Esophagus (tissue), 2 donors: ENCODE results near the gene IARS2. TPM values are rescaled to one million over a fixed set of nuclear protein-coding genes. Genes with fewer than 3 reads are reported as not detected.

ENCODE experiments used
- H3K27ac ChIP-seq, 2 donors: one replicate each; pipeline ENCODE4 v1.5.1; 2013; ENCODE audit warnings: low read depth in 2 of 2, mild to moderate bottlenecking in 2 of 2, inconsistent platforms in 1 of 2, low read length in 1 of 2, moderate library complexity in 1 of 2
- H3K27me3 ChIP-seq, 2 donors: one replicate each; pipeline ENCODE4 v1.6.1; 2013; ENCODE audit warnings: low read length in 2 of 2, control low read depth in 1 of 2, mild to moderate bottlenecking in 1 of 2; ENCODE audit not compliant: insufficient read depth in 2 of 2, control insufficient read depth in 1 of 2
- H3K36me3 ChIP-seq, 2 donors: one replicate each; pipeline ENCODE4 v1.6.1; 2013; ENCODE audit warnings: low read length in 1 of 2; ENCODE audit not compliant: control insufficient read depth in 2 of 2, insufficient read depth in 2 of 2
- H3K4me1 ChIP-seq, 2 donors: one replicate each; pipeline ENCODE4 v1.6.1; 2013; ENCODE audit warnings: low read length in 1 of 2; ENCODE audit not compliant: control insufficient read depth in 2 of 2, insufficient read depth in 2 of 2
- H3K4me3 ChIP-seq, 2 donors: one replicate each; pipeline ENCODE4 v1.5.1; 2013; ENCODE audit warnings: low read length in 2 of 2, mild to moderate bottlenecking in 2 of 2, low read depth in 1 of 2, moderate library complexity in 1 of 2
- H3K9me3 ChIP-seq, 2 donors: one replicate each; pipeline ENCODE4 v1.6.1; 2013; ENCODE audit warnings: mild to moderate bottlenecking in 2 of 2, low read depth in 1 of 2, low read length in 1 of 2, moderate library complexity in 1 of 2; ENCODE audit not compliant: control insufficient read depth in 2 of 2, insufficient read depth in 1 of 2
- WGBS, 2 donors: extraction: QIAGEN DNeasy Blood & Tissue Kit; methylation state at CpG; one replicate each; pipeline ENCODE4 v1.1.7; 2013; 5-methylcytosine and 5-hydroxymethylcytosine counted together
- polyA plus RNA-seq, 2 donors: library from polyadenylated mRNA; stranded (reverse); fragments of 200-250 nt; gene quantifications; one replicate each; pipeline ENCODE4 v1.2.3, GENCODE V29; 2013
- donor health status: healthy with polysubstance abuse.
- donor health status: Bipolar disorder and iron deficiency.

IARS2 gene
- polyA plus RNA-seq, 2 donors = 12.2 to 39.6 TPM

DNA sequence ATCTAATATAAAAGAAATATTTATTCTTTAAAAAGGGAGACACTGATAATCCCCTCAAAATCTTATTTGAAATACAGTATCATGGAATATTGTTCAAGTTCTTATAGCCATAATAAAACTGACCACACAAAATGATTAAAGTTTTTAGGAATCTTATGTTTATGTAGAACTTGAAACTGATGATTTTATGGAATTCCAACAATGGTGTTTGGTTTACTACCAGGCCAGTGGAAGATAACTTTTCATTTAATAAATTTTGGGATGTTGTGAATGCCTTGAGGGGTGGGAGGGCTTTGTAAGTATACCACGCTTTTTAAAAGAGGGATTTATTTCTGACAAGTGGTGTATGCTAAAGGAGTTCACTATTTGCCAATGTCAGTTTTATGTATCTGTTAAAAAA is 90.6 kb downstream of the IARS2 start:
- Histone ChIP-seq H3K27me3 (no peaks in the 10 kb centered on the region), H3K36me3 (peaks cover 2 to 7% of the 10 kb centered on the region in 2 donors), H3K27ac (no peak overlapping the region), H3K4me3 (no peak overlapping the region), H3K4me1 (no peaks in the 10 kb centered on the region), H3K9me3 (no peaks in the 10 kb centered on the region)
- 58 to 82% methylated on average over 1 of the region's 1 CpG for WGBS, 2 donors

DNA sequence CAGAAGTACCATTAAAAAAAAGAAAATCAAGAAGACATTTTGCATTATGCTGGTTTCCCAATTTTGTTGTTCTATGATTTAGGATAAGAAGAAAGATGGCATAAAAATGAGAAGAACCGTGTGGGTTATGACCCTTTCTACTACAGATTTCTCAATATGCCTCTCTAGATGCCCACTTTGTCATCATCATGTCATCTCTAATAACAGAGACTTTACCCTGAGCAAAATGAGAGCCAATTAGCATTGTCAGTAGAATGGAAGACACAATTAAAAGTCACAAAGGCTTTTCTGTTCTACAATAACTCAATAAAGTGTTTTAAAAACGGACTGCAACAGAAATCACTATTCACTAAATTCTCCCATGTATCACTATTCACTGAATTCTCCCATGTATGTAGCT is 92.8 kb downstream of the IARS2 start:
- WGBS, 2 donors = 90 to 92% methylated on average over 2 of the region's 2 CpGs
- peaks cover under 1 to 5% of the 10 kb centered on the region in 2 donors for H3K36me3 ChIP-seq
- no peaks in the 10 kb centered on the region for H3K9me3 ChIP-seq
- no peak overlapping the region for H3K27ac ChIP-seq
- H3K4me3 ChIP-seq = no peak overlapping the region
- H3K27me3 ChIP-seq = no peaks in the 10 kb centered on the region
- no peaks in the 10 kb centered on the region for H3K4me1 ChIP-seq

DNA sequence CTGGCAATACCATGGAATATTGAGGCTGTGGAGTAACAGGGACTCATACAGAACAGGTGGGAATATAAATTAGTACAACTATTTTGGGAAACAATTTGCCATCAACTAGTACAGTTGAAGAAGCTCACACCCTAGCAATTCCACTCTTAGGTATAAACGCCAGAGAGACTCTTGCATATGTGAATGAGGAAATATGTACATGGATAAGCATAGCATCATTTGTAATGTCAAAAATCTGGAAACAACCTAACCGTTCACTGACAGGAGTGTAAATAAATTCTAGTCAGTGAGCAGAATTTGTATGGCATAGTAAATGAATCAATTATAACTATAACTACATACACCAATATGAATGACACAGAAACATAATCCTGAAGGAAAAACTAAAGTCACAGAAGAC is 94.6 kb downstream of the IARS2 start:
- H3K27me3 ChIP-seq = no peaks in the 10 kb centered on the region
- no peak overlapping the region for H3K27ac ChIP-seq
- H3K4me1 ChIP-seq = no peaks in the 10 kb centered on the region
- H3K36me3 ChIP-seq = peaks cover 3 to 14% of the 10 kb centered on the region in 2 donors
- H3K4me3 ChIP-seq = no peak overlapping the region
- WGBS, 2 donors = 83 to 91% methylated on average over 2 of the region's 2 CpGs
- H3K9me3 ChIP-seq = no peaks in the 10 kb centered on the region

DNA sequence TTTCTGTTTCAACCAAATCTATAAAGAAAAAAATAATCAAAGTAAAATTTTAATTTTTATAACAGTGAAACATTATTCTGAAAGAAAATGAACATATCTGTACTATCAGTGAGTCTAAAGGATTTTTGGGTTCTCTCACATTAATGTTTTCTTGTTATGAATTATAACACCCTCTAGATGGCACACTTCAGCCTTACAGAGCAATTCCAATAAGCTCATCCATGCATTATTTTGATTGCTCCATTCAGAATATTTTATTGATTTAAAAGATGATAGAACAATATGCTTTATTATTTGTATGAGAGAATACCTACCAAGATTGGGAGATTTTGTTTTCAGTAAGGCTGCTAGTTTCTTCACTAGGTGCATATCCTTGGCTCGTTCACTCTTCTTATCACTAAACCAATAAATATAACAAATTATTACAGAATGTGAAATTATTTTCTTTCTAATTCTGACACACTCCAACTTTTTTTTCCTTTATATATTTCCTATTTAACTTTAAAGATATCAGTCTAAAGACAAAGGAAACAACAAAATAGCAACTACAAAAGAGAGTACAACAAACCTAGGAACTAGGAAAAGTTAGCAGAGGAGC is 95.9 kb downstream of the IARS2 start:
- Histone ChIP-seq H3K4me3 (no peak overlapping the region), H3K27ac (no peak overlapping the region), H3K9me3 (no peaks in the 10 kb centered on the region), H3K36me3 (peaks cover 3 to 15% of the 10 kb centered on the region in 2 donors), H3K4me1 (no peaks in the 10 kb centered on the region), H3K27me3 (no peaks in the 10 kb centered on the region)
- WGBS, 2 donors = 89 to 94% methylated on average over 1 of the region's 1 CpG

DNA sequence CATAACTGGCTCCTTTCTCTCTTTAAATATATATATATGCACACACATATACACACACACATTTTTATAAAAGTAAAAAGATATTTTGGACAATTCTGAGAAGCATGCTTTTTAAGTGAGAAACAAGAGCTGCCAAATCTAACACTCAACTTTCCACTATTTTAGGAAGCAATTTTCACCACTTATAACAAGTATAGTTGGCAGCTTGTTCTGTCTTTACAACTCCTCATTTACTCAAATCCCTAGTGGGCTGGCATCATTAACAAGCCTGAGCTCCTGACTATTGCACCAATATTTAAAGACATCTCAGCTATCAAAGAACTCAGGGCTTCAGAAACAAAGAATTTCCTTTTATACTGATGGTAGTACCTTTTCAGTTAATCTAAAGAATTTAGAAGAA is 101.8 kb downstream of the IARS2 start:
- Histone ChIP-seq H3K4me1 (no peaks in the 10 kb centered on the region), H3K27me3 (no peaks in the 10 kb centered on the region), H3K27ac (no peak overlapping the region), H3K9me3 (no peaks in the 10 kb centered on the region), H3K4me3 (no peak overlapping the region), H3K36me3 (peaks cover 4 to 13% of the 10 kb centered on the region in 2 donors)

Other genes with a start within 250 kb of the IARS2 start
- gene SLC30A10, start 165.6 kb upstream of the IARS2 start, polyA plus RNA-seq = not detected
- 10 to 100 TPM; 25.3 to 45.1 TPM for gene EPRS1, start 47.6 kb upstream of the IARS2 start, polyA plus RNA-seq
- gene BPNT1, start 4.3 kb upstream of the IARS2 start, polyA plus RNA-seq = 10 to 100 TPM in 1 of 2 donors, 1 to 10 TPM in 1; 8.7 to 17.9 TPM
- gene RAB3GAP2, start 178.3 kb downstream of the IARS2 start, polyA plus RNA-seq = 1 to 10 TPM; 5.7 to 6.1 TPM